ENCODE data around the gene HCCS. TPM values are rescaled to one million over a fixed set of nuclear protein-coding genes. Genes with fewer than 3 reads are reported as not detected.

The HCCS gene
- total RNA-seq: 19.3 TPM

DNA sequence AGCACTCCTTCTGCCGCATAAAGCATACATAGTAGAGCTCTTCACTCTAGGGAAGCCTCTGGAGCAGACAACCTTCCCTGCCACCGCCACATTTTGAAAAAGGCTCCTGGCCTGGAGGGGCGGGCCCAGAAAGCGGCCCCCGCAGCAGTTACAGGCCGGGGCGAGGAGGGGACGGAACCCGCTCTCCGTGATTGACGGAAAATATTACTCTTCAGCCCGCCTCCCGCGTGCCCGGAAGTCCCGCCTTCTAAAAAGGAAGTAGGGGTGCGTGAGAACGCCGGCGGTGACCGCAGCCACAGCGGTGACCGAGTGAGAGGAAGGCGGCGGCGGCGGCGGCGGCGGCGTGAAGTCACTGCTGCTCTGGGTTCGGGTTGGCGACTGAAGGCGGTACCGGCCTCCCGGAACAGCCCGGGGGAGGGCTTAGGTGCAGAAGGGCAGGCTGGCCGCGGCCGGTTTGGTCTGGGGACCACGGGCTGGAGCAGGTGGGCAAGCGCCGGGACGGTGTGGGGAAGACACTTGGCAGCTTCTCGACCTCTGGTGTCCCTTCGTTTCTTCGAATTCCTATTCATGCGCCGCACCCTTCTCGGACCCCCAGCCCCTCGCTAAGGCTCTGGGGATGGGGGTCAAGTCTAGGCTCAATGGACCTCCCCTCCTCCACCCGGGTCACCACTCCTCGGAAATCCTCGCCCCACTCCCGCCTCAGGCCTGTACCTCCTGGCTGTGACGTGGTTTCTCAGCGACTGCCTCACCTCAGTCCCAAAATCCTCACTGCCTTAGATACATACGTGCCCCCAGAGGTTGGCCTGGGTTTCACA, at the start of gene HCCS:
HCCS (plus strand) TSS at position 296 of the 815 bp plus-strand sequence. CDS start 729 bp downstream, outside the sequence.
- Histone ChIP-seq H3K4me1 (ENCODE audit: control insufficient read depth in 3 of 3, insufficient read depth in 3 of 3, low read length in 3 of 3) (peaks cover 12 to 24% (median 15%) of the 10 kb centered on the region in 3 donors), H3K4me3 (ENCODE audit: low read length in 3 of 3) (peak within 1 kb of the TSS; percentile 74 to 83 (median 82)), H3K27ac (ENCODE audit: low read depth, low read length) (peak within 1 kb of the TSS; percentile 82), H3K9me3 (ENCODE audit: control insufficient read depth in 3 of 3, low read length in 3 of 3) (no peaks in the 10 kb centered on the region), H3K27me3 (ENCODE audit: control insufficient read depth in 3 of 3, insufficient read depth in 3 of 3, low read length in 3 of 3) (no peaks in the 10 kb centered on the region), H3K36me3 (ENCODE audit: control insufficient read depth in 3 of 3, insufficient read depth in 3 of 3, low read length in 3 of 3) (peaks cover 13 to 22% (median 21%) of the 10 kb centered on the region in 3 donors), H3K9ac (ENCODE audit: low read depth in 1 of 3, low read length in 3 of 3) (peak within 1 kb of the TSS; percentile 81 to 90 (median 89))

DNA sequence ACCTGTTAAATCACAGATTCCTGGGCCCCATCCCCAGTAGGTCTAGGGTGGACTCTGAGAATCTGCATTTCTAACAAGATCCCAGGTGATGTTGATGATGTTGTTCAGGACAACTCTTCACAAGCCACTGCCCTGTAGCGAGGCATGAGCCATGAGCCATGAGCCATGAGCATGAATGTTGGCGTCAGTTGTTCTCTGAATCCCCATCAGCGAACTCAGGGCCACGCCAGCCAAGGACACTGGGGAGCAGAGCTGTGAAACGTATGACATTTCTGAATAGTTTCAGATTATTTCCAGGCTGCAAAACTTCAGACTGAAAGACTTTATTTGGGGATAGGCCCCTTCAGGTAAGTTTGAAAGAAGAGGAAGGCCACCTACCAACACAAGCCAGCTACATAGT, 46.9 kb upstream of the HCCS start:
- Histone ChIP-seq H3K9ac (ENCODE audit: low read depth in 1 of 3, low read length in 3 of 3) (no peak overlapping the region), H3K27me3 (ENCODE audit: control insufficient read depth in 3 of 3, insufficient read depth in 3 of 3, low read length in 3 of 3) (no peaks in the 10 kb centered on the region), H3K27ac (ENCODE audit: low read depth, low read length) (no peak overlapping the region), H3K4me3 (ENCODE audit: low read length in 3 of 3) (no peak overlapping the region), H3K36me3 (ENCODE audit: control insufficient read depth in 3 of 3, insufficient read depth in 3 of 3, low read length in 3 of 3) (no peaks in the 10 kb centered on the region), H3K9me3 (ENCODE audit: control insufficient read depth in 3 of 3, low read length in 3 of 3) (no peaks in the 10 kb centered on the region), H3K4me1 (ENCODE audit: control insufficient read depth in 3 of 3, insufficient read depth in 3 of 3, low read length in 3 of 3) (no peaks in the 10 kb centered on the region)

DNA sequence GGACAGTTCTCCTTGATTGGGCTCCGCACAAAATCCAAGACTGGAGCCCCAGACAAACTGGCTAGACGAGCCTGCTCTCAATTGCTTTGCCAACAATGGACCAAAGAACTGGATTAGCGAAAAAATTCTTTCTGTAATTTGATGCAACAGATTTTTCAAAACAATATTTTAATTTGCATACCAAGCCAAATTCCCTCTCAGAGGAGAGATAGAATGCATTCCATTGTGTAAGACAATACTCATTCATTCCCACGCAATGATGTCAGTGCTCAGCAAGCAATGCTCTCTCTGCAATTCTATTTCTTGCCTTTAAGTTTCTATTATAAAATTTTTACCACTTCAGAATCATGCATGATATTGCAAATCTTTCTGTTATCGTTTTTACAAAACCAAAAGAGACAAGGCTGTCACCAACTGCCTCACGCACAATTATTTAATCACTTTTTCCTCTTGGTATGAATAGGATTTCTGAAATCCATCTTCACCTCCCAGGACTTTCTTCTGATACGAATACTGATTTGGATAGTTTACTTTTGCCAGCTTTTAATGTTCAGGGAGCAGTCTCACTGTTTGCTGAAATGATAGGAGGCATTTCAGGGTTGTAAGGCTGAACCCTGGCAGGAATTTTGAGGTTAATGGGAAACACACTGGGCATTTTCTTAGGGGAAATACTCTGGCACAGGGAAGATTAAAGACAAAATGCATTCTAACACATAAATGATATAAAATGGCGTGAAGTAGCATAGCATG, 46.1 kb upstream of the HCCS start:
- H3K27me3 ChIP-seq (ENCODE audit: control insufficient read depth in 3 of 3, insufficient read depth in 3 of 3, low read length in 3 of 3): no peaks in the 10 kb centered on the region
- H3K9ac ChIP-seq (ENCODE audit: low read depth in 1 of 3, low read length in 3 of 3): no peak overlapping the region
- no peaks in the 10 kb centered on the region for H3K36me3 ChIP-seq (ENCODE audit: control insufficient read depth in 3 of 3, insufficient read depth in 3 of 3, low read length in 3 of 3)
- H3K9me3 ChIP-seq (ENCODE audit: control insufficient read depth in 3 of 3, low read length in 3 of 3): no peaks in the 10 kb centered on the region
- no peaks in the 10 kb centered on the region for H3K4me1 ChIP-seq (ENCODE audit: control insufficient read depth in 3 of 3, insufficient read depth in 3 of 3, low read length in 3 of 3)
- no peak overlapping the region for H3K27ac ChIP-seq (ENCODE audit: low read depth, low read length)
- no peak overlapping the region for H3K4me3 ChIP-seq (ENCODE audit: low read length in 3 of 3)

DNA sequence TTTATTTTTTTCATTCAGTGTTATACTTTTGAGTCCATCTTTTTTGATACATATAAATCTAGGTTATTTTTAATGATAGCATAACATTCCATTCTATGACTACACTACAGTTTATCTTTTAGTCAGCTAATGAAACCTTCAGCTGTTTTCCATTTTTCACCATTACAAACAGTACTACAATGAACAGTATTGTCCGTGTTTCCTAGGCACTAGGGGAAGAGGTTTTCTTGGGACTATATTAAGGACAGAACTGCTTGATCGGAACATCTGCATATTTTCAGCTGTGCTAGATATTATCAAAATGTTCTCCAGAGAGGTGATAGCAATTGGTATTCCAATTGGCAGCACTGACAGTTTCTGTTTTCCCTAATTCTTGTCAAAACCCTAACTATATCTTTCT, 44.3 kb upstream of the HCCS start:
- Histone ChIP-seq H3K4me3 (ENCODE audit: low read length in 3 of 3) (no peak overlapping the region), H3K9me3 (ENCODE audit: control insufficient read depth in 3 of 3, low read length in 3 of 3) (no peaks in the 10 kb centered on the region), H3K36me3 (ENCODE audit: control insufficient read depth in 3 of 3, insufficient read depth in 3 of 3, low read length in 3 of 3) (no peaks in the 10 kb centered on the region), H3K27me3 (ENCODE audit: control insufficient read depth in 3 of 3, insufficient read depth in 3 of 3, low read length in 3 of 3) (no peaks in the 10 kb centered on the region), H3K4me1 (ENCODE audit: control insufficient read depth in 3 of 3, insufficient read depth in 3 of 3, low read length in 3 of 3) (no peaks in the 10 kb centered on the region), H3K9ac (ENCODE audit: low read depth in 1 of 3, low read length in 3 of 3) (no peak overlapping the region), H3K27ac (ENCODE audit: low read depth, low read length) (no peak overlapping the region)

GRCh38 chrX:11073381-11073780, 37.8 kb upstream of the HCCS start:
- H3K36me3 ChIP-seq (ENCODE audit: control insufficient read depth in 3 of 3, insufficient read depth in 3 of 3, low read length in 3 of 3): no peaks in the 10 kb centered on the region
- no peak overlapping the region for H3K4me3 ChIP-seq (ENCODE audit: low read length in 3 of 3)
- H3K27me3 ChIP-seq (ENCODE audit: control insufficient read depth in 3 of 3, insufficient read depth in 3 of 3, low read length in 3 of 3): no peaks in the 10 kb centered on the region
- H3K4me1 ChIP-seq (ENCODE audit: control insufficient read depth in 3 of 3, insufficient read depth in 3 of 3, low read length in 3 of 3): no peaks in the 10 kb centered on the region
- H3K27ac ChIP-seq (ENCODE audit: low read depth, low read length): no peak overlapping the region
- H3K9ac ChIP-seq (ENCODE audit: low read depth in 1 of 3, low read length in 3 of 3): no peak overlapping the region
- peaks cover 0 to 2% (median 0%) of the 10 kb centered on the region in 3 donors for H3K9me3 ChIP-seq (ENCODE audit: control insufficient read depth in 3 of 3, low read length in 3 of 3)

- Histone ChIP-seq H3K9me3 (ENCODE audit: control insufficient read depth in 3 of 3, low read length in 3 of 3) (peaks cover 0 to 2% (median 0%) of the 10 kb centered on the region in 3 donors), H3K27ac (ENCODE audit: low read depth, low read length) (no peak overlapping the region), H3K4me1 (ENCODE audit: control insufficient read depth in 3 of 3, insufficient read depth in 3 of 3, low read length in 3 of 3) (no peaks in the 10 kb centered on the region), H3K4me3 (ENCODE audit: low read length in 3 of 3) (no peak overlapping the region), H3K9ac (ENCODE audit: low read depth in 1 of 3, low read length in 3 of 3) (no peak overlapping the region), H3K27me3 (ENCODE audit: control insufficient read depth in 3 of 3, insufficient read depth in 3 of 3, low read length in 3 of 3) (no peaks in the 10 kb centered on the region), H3K36me3 (ENCODE audit: control insufficient read depth in 3 of 3, insufficient read depth in 3 of 3, low read length in 3 of 3) (no peaks in the 10 kb centered on the region)
Measured at GRCh38 chrX:11080741-11081305, 30.3 kb upstream of the HCCS start.

DNA sequence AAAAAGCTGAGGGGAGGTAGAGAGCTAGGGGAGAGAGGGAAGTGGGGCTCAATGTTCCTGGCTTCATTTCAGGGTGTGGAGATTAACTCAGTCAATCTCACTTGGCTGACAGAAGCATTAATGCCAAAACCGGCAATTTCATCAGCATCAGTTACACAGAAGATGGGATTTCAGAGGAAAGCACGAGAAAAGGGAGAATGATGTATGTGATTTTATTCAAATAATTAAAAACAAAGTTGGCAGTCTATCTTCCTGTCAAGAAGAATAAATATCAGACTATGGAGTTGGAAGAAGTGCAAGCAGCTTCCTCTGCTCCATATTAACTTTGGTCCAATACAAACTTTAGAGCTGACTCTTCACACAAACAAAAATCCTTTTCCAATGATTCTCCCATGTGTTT, 29.6 kb upstream of the HCCS start:
- no peaks in the 10 kb centered on the region for H3K36me3 ChIP-seq (ENCODE audit: control insufficient read depth in 3 of 3, insufficient read depth in 3 of 3, low read length in 3 of 3)
- H3K27ac ChIP-seq (ENCODE audit: low read depth, low read length): no peak overlapping the region

DNA sequence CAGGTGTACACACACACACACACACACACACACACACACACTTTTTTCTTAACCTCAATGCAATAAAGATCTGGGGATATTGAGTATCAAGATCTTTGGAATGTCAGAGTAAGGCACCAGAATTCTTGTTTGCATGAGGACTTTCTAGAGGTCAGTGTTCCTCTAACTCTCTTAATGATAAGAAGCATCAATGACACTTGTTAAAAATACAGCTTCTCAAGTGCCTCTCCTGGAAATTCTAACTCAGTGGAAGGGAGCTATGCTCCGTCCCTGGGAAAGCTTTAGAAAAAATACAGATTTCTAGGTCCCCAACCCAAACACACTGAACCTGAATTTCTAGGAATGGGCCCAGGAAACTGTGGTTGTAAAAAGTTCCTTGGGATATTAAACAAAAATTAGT, 25.8 kb upstream of the HCCS start:
- Histone ChIP-seq H3K4me3 (ENCODE audit: low read length in 3 of 3) (no peak overlapping the region), H3K4me1 (ENCODE audit: control insufficient read depth in 3 of 3, insufficient read depth in 3 of 3, low read length in 3 of 3) (no peaks in the 10 kb centered on the region), H3K36me3 (ENCODE audit: control insufficient read depth in 3 of 3, insufficient read depth in 3 of 3, low read length in 3 of 3) (no peaks in the 10 kb centered on the region), H3K9me3 (ENCODE audit: control insufficient read depth in 3 of 3, low read length in 3 of 3) (no peaks in the 10 kb centered on the region), H3K9ac (ENCODE audit: low read depth in 1 of 3, low read length in 3 of 3) (no peak overlapping the region), H3K27me3 (ENCODE audit: control insufficient read depth in 3 of 3, insufficient read depth in 3 of 3, low read length in 3 of 3) (no peaks in the 10 kb centered on the region), H3K27ac (ENCODE audit: low read depth, low read length) (no peak overlapping the region)

More for the DNA sequence above, 29.6 kb upstream of the HCCS start:
- Histone ChIP-seq H3K4me1 (ENCODE audit: control insufficient read depth in 3 of 3, insufficient read depth in 3 of 3, low read length in 3 of 3) (no peaks in the 10 kb centered on the region), H3K27me3 (ENCODE audit: control insufficient read depth in 3 of 3, insufficient read depth in 3 of 3, low read length in 3 of 3) (no peaks in the 10 kb centered on the region), H3K9ac (ENCODE audit: low read depth in 1 of 3, low read length in 3 of 3) (no peak overlapping the region), H3K4me3 (ENCODE audit: low read length in 3 of 3) (no peak overlapping the region), H3K9me3 (ENCODE audit: control insufficient read depth in 3 of 3, low read length in 3 of 3) (peaks cover 0 to 2% (median 0%) of the 10 kb centered on the region in 3 donors)

GRCh38 chrX:11089802-11090201, 21.3 kb upstream of the HCCS start:
- Histone ChIP-seq H3K4me3 (ENCODE audit: low read length in 3 of 3) (no peak overlapping the region), H3K36me3 (ENCODE audit: control insufficient read depth in 3 of 3, insufficient read depth in 3 of 3, low read length in 3 of 3) (no peaks in the 10 kb centered on the region), H3K4me1 (ENCODE audit: control insufficient read depth in 3 of 3, insufficient read depth in 3 of 3, low read length in 3 of 3) (no peaks in the 10 kb centered on the region), H3K27me3 (ENCODE audit: control insufficient read depth in 3 of 3, insufficient read depth in 3 of 3, low read length in 3 of 3) (no peaks in the 10 kb centered on the region), H3K9me3 (ENCODE audit: control insufficient read depth in 3 of 3, low read length in 3 of 3) (no peaks in the 10 kb centered on the region), H3K9ac (ENCODE audit: low read depth in 1 of 3, low read length in 3 of 3) (no peak overlapping the region), H3K27ac (ENCODE audit: low read depth, low read length) (no peak overlapping the region)

- Histone ChIP-seq H3K9me3 (ENCODE audit: control insufficient read depth in 3 of 3, low read length in 3 of 3) (no peaks in the 10 kb centered on the region), H3K4me3 (ENCODE audit: low read length in 3 of 3) (no peak overlapping the region), H3K36me3 (ENCODE audit: control insufficient read depth in 3 of 3, insufficient read depth in 3 of 3, low read length in 3 of 3) (no peaks in the 10 kb centered on the region), H3K27ac (ENCODE audit: low read depth, low read length) (no peak overlapping the region), H3K4me1 (ENCODE audit: control insufficient read depth in 3 of 3, insufficient read depth in 3 of 3, low read length in 3 of 3) (no peaks in the 10 kb centered on the region), H3K9ac (ENCODE audit: low read depth in 1 of 3, low read length in 3 of 3) (no peak overlapping the region), H3K27me3 (ENCODE audit: control insufficient read depth in 3 of 3, insufficient read depth in 3 of 3, low read length in 3 of 3) (no peaks in the 10 kb centered on the region)
Measured at GRCh38 chrX:11097933-11098332, 13.2 kb upstream of the HCCS start.

Data from skeletal muscle tissue (tissue), 4 donors.